ENCODE measurements around the gene SNAPC3. TPM values are rescaled to one million over a fixed set of nuclear protein-coding genes. Genes with fewer than 3 reads are reported as not detected.
A peak's percentile ranks its signal among the peaks of the same experiment; 100 is the strongest.
"Not testable (repeated sequence)": the region's sequence is repeated elsewhere in the genome, so short reads cannot be mapped to it uniquely, and the experiment has no call there.

Gene SNAPC3
- total RNA-seq, result 38.3 TPM

GRCh38 chr9:15422372-15423230 lies at the start of gene SNAPC3:
Gene SNAPC3, plus strand, starts transcription at chr9:15422876. Its CDS starts 4 bp downstream, at chr9:15422880.
- DNase-seq (ENCODE audit: low spot score), result peak; percentile 94
- intact Hi-C loops (cut with DNase I), result no loop called here
- peak; percentile 100 for ATAC-seq

GRCh38 chr9:15373881-15374280 lies 48.8 kb upstream of the SNAPC3 start:
- DNase-seq (ENCODE audit: low spot score) (no peak), ATAC-seq (no peak)
- intact Hi-C loops (cut with DNase I), result no loop called here

GRCh38 chr9:15374310-15374709 lies 48.4 kb upstream of the SNAPC3 start:
- DNase-seq (ENCODE audit: low spot score), result no peak
- intact Hi-C loops (cut with DNase I), result no loop called here
- no peak for ATAC-seq

GRCh38 chr9:15374825-15375224 lies 47.9 kb upstream of the SNAPC3 start:
- ATAC-seq, result no peak
- intact Hi-C loops (cut with DNase I), result no loop called here

GRCh38 chr9:15377625-15378540 lies 44.8 kb upstream of the SNAPC3 start:
- ATAC-seq (no peak), DNase-seq (ENCODE audit: low spot score) (no peak)
- intact Hi-C loops (cut with DNase I), result no loop called here

More at GRCh38 chr9:15374825-15375224, 47.9 kb upstream of the SNAPC3 start:
- DNase-seq (ENCODE audit: low spot score), result no peak

- intact Hi-C loops (cut with DNase I); DNase-seq (ENCODE audit: low spot score); ATAC-seq: not testable (repeated sequence)
These were observed 43.4 kb upstream of the SNAPC3 start for GRCh38 chr9:15379317-15379716.

GRCh38 chr9:15379888-15380287 lies 42.8 kb upstream of the SNAPC3 start:
- ATAC-seq; DNase-seq (ENCODE audit: low spot score); intact Hi-C loops (cut with DNase I): not testable (repeated sequence)

- no peak for ATAC-seq
- no peak for DNase-seq (ENCODE audit: low spot score)
- intact Hi-C loops (cut with DNase I), result no loop called here
These were observed 41.2 kb upstream of the SNAPC3 start for GRCh38 chr9:15381491-15381890.

- ATAC-seq, result no peak
- DNase-seq (ENCODE audit: low spot score), result no peak
- intact Hi-C loops (cut with DNase I), result no loop called here
These were observed 36.2 kb upstream of the SNAPC3 start for GRCh38 chr9:15386465-15386864.

GRCh38 chr9:15389173-15389572 lies 33.5 kb upstream of the SNAPC3 start:
- no peak for DNase-seq (ENCODE audit: low spot score)
- no peak for ATAC-seq
- intact Hi-C loops (cut with DNase I), result no loop called here

- ATAC-seq (no peak), DNase-seq (ENCODE audit: low spot score) (no peak)
- intact Hi-C loops (cut with DNase I), result no loop called here
These were observed 33.0 kb upstream of the SNAPC3 start for GRCh38 chr9:15389631-15390030.

- intact Hi-C loops (cut with DNase I), result no loop called here
- ATAC-seq (no peak), DNase-seq (ENCODE audit: low spot score) (no peak)
These were observed 32.5 kb upstream of the SNAPC3 start for GRCh38 chr9:15390201-15390600.

GRCh38 chr9:15392363-15392762 lies 30.3 kb upstream of the SNAPC3 start:
- DNase-seq (ENCODE audit: low spot score) (no peak), ATAC-seq (no peak)
- intact Hi-C loops (cut with DNase I), result no loop called here

GRCh38 chr9:15400281-15400941 lies 22.3 kb upstream of the SNAPC3 start:
- intact Hi-C loops (cut with DNase I), result no loop called here
- ATAC-seq, result no peak
- no peak for DNase-seq (ENCODE audit: low spot score)

- ATAC-seq (no peak), DNase-seq (ENCODE audit: low spot score) (no peak)
- intact Hi-C loops (cut with DNase I), result no loop called here
These were observed 21.4 kb upstream of the SNAPC3 start for GRCh38 chr9:15401266-15401665.

GRCh38 chr9:15403155-15403554 lies 19.5 kb upstream of the SNAPC3 start:
- ATAC-seq (no peak), DNase-seq (ENCODE audit: low spot score) (no peak)
- intact Hi-C loops (cut with DNase I), result no loop called here

GRCh38 chr9:15404171-15404570 lies 18.5 kb upstream of the SNAPC3 start:
- DNase-seq (ENCODE audit: low spot score) (no peak), ATAC-seq (no peak)
- intact Hi-C loops (cut with DNase I), result no loop called here

- peak; percentile 48 for ATAC-seq
- DNase-seq (ENCODE audit: low spot score), result no peak
- intact Hi-C loops (cut with DNase I), result no loop called here
These were observed 5.8 kb upstream of the SNAPC3 start for GRCh38 chr9:15416880-15417279.

- DNase-seq (ENCODE audit: low spot score) (no peak), ATAC-seq (no peak)
- intact Hi-C loops (cut with DNase I), result no loop called here
These were observed 5.0 kb upstream of the SNAPC3 start for GRCh38 chr9:15417626-15418025.

Measured in sciatic nerve (tissue), 2 donors.